Caco-2 (cell line): ENCODE results near the gene EIF1AX. TPM values are rescaled to one million over a fixed set of nuclear protein-coding genes. Genes with fewer than 3 reads are reported as not detected.

Experiments
- BruUV-seq: library from RNA; stranded (reverse); fragments of 400-500 nt; replicated peaks from 2 replicates; lab custom pipeline; 2021; lab: Mats Ljungman, UMichigan
- CTCF ChIA-PET: fragments of 300-600 bp; sonication (Branson Sonifier 250); formaldehyde crosslinking; loops from one replicate; lab custom pipeline; 2022; ENCODE audit warnings: antibody characterized with exemption; lab: Charles Lee
- POLR2A ChIA-PET: fragments of 300-600 bp; sonication (Branson Sonifier 250); formaldehyde crosslinking; loops from one replicate; lab custom pipeline; 2022; ENCODE audit warnings: antibody characterized with exemption; lab: Charles Lee
- DNase-seq, 2 experiments: peaks; one replicate each; pipeline versions ENCODE4 v3.0.0 to v3.0.0-alpha.2; 2020 to 2022
- H3K27me3 ChIP-seq: replicated peaks from 2 replicates; pipeline ENCODE4 v1.6.0; 2011; ENCODE audit warnings: low read length; ENCODE audit not compliant: control insufficient read depth, insufficient read depth
- H3K36me3 ChIP-seq: 2 replicates; pipeline ENCODE4 v1.5.1; 2011; ENCODE audit warnings: low read length; ENCODE audit not compliant: control insufficient read depth, insufficient read depth
- H3K4me1 ChIP-seq: fragments of 250-450 bp; sonication (Bioruptor Pico); 2 replicates; pipeline ENCODE4 v1.5.1; 2020; ENCODE audit warnings: mild to moderate bottlenecking
- H3K4me3 ChIP-seq: 2 replicates; pipeline ENCODE4 v1.5.1; 2011; ENCODE audit warnings: low read depth, mild to moderate bottlenecking, control low read depth, low read length
- H3K9me3 ChIP-seq: fragments of 250-450 bp; sonication (Bioruptor Pico); 2 replicates; pipeline ENCODE4 v1.5.1; 2020; ENCODE audit warnings: mild to moderate bottlenecking, moderate library complexity
- H3K27ac Mint-ChIP-seq: one replicate; pipeline ENCODE4 v1.8.0; 2022; ENCODE audit warnings: mixed read lengths; ENCODE audit not compliant: unreplicated experiment
- H3K27me3 Mint-ChIP-seq: one replicate; pipeline ENCODE4 v1.8.0; 2022; ENCODE audit warnings: mixed read lengths; ENCODE audit not compliant: insufficient read depth, unreplicated experiment
- H3K36me3 Mint-ChIP-seq: one replicate; pipeline ENCODE4 v1.8.0; 2022; ENCODE audit warnings: mild to moderate bottlenecking, mixed read lengths; ENCODE audit not compliant: insufficient read depth, unreplicated experiment
- H3K4me1 Mint-ChIP-seq: one replicate; pipeline ENCODE4 v1.8.0; 2022; ENCODE audit warnings: low read depth, mixed read lengths; ENCODE audit not compliant: unreplicated experiment
- H3K4me3 Mint-ChIP-seq: one replicate; pipeline ENCODE4 v1.8.0; 2022; ENCODE audit warnings: mild to moderate bottlenecking, moderate library complexity, mixed read lengths; ENCODE audit not compliant: unreplicated experiment
- H3K9me3 Mint-ChIP-seq: one replicate; pipeline ENCODE4 v1.8.0; 2022; ENCODE audit warnings: mixed read lengths; ENCODE audit not compliant: unreplicated experiment
- CTCF ChIP-seq, 2 experiments: fragments of 200-600 bp in 1 of 2; IDR thresholded peaks; 1 replicate in 1 of 2; 2 replicates in 1 of 2; pipeline versions ENCODE4 v1.5.1 to v1.8.0; 2011 to 2022; ENCODE audit warnings: antibody characterized with exemption in 1 of 2, control low read depth in 1 of 2, inconsistent platforms in 1 of 2, low read depth in 1 of 2, low read length in 1 of 2, mild to moderate bottlenecking in 1 of 2, moderate library complexity in 1 of 2; ENCODE audit not compliant: insufficient read depth in 1 of 2, severe bottlenecking in 1 of 2, unreplicated experiment in 1 of 2
- intact Hi-C: fragments of 100-400 bp; cut with micrococcal nuclease; formaldehyde crosslinking; loops from one replicate; pipeline ENCODE4 v1.10.0; 2022; ENCODE audit not compliant: unreplicated experiment
- total RNA-seq: library from RNA; stranded (reverse); gene quantifications from 2 replicates; pipeline ENCODE4 v1.2.3, GENCODE V29; 2022

The EIF1AX gene
- total RNA-seq, 1 experiment from 2014 or later = 144 TPM

DNA sequence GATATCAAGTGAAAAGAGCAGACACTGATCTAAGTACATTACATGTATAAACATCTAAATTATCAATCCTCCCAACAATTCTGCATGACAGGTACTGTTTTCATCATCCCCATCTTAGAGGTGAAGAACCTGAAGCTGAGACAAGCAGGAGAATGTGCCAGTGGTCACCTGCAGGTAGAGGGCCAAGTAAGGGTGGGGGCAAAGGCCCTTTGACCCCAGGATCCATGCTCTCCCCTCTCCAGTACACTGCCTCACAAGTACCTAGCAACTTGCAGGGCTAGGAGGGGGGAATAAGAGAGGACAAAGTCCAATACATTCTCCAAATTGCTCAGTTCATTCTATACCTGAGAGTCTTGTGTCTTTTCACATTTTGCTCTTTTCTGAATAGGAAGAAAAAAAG is 16.7 kb downstream of the EIF1AX start:
- H3K27me3 ChIP-seq = no peaks in the 10 kb centered on the region
- intact Hi-C loops = no loop called here
- BruUV-seq = no TSS peak
- H3K36me3 ChIP-seq = no peaks in the 10 kb centered on the region
- no peaks in the 10 kb centered on the region for H3K9me3 ChIP-seq
- H3K27ac Mint-ChIP-seq = no peak overlapping the region
- H3K27me3 Mint-ChIP-seq = no peaks in the 10 kb centered on the region
- H3K4me1 ChIP-seq = 0 out of 2 replicates have a peak, but pooled peaks cover 7% of the 10 kb centered on the region
- H3K4me3 ChIP-seq = no peak overlapping the region
- no peak for TF ChIP-seq CTCF (IDR thresholded peaks at IDR 0.05; ENCODE audit: insufficient read depth in 1 of 2, low read depth in 1 of 2, low read length in 1 of 2, severe bottlenecking in 1 of 2, unreplicated experiment in 1 of 2)
- peaks cover 20% of the 10 kb centered on the region for H3K36me3 Mint-ChIP-seq
- CTCF ChIA-PET = no interaction called here
- H3K9me3 Mint-ChIP-seq = no peaks in the 10 kb centered on the region
- H3K4me3 Mint-ChIP-seq = no peak overlapping the region
- no peaks in the 10 kb centered on the region for H3K4me1 Mint-ChIP-seq
- POLR2A ChIA-PET = no interaction called here
- no peak for DNase-seq

DNA sequence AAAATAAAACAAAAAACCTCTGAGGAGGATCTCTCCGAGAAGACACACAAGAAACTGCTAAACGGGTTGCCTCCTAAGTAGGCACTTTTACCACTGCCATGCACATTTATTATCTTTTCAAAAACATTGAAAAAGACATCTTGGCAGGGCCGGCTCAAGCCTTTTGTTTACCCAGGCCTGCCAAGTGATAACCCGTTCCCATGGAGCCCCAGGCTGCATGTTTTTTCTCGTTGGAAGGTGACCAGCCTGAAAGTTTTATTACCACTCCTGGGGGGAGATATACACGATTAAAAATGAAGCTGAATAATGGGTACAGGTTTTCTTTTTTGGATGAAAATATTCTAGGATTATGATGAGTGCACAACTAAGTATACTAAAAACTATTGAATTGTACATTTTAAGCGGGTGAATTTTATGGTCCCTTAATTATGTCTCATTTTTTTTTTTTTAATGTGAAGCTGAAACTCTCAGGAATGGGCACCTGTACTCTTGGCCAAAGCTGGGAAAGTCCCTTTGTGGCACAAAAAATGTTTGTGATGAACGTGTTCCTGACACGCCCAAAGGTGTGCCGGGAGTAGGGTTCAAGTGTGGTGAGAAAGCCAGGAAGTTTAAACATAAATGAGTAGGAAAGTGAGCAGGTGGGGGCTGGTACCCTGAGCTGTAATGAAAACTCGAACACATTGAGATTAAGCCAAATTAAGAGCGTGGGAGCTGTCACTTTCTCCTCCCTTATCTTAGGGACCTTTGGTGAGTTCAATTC is 23.4 kb downstream of the EIF1AX start:
- Mint-ChIP-seq H3K4me1 (peaks cover 16% of the 10 kb centered on the region), H3K9me3 (no peaks in the 10 kb centered on the region), H3K36me3 (no peaks in the 10 kb centered on the region), H3K27me3 (no peaks in the 10 kb centered on the region), H3K27ac (no peak overlapping the region), H3K4me3 (no peak overlapping the region)
- intact Hi-C loops = no loop called here
- POLR2A ChIA-PET = no interaction called here
- H3K9me3 ChIP-seq = no peaks in the 10 kb centered on the region
- no peaks in the 10 kb centered on the region for H3K4me1 ChIP-seq
- H3K4me3 ChIP-seq = no peak overlapping the region
- no peak for TF ChIP-seq CTCF (IDR thresholded peaks at IDR 0.05; ENCODE audit: insufficient read depth in 1 of 2, low read depth in 1 of 2, low read length in 1 of 2, severe bottlenecking in 1 of 2, unreplicated experiment in 1 of 2)
- H3K27me3 ChIP-seq = no peaks in the 10 kb centered on the region
- no peak for DNase-seq
- CTCF ChIA-PET = interaction anchor here (0.7 kb wide), 1 partner anchor 1291 kb away, joined by 3 read pairs; no protein-coding TSS in a partner anchor
- no peaks in the 10 kb centered on the region for H3K36me3 ChIP-seq
- BruUV-seq = no TSS peak

DNA sequence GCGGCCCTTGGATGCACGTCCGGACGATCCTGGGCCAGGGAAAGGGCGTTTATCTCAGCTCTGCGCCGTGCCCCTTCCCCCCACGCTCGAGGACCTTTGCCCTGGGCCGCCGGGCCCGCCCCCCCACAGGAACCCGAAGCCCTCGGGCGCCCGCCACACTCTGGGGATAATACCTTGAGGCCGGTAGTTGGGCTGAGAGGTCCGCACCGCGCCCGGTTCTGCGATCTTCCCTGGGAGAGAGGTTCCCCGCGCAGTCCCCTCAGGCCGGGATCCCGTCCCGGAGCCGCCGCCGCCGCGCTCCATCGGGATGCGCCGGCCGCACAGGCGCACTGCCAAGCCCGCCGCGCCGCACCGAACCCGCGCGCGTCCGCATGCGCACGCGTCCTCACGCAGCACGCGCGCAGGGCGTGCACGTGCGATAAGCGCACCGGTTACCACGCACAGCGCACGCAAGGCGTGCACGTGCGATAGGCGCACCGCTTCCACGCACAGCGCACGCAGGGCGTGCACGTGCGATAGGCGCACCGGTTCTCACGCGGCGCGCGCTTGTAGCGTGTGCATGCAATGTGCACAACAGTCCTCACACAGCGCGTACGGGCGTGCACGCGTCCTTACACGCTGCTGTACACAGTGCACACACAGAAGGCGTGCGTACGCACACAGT is 24.9 kb downstream of the EIF1AX start, which contains the start of gene MAP7D2:
MAP7D2 (minus strand) TSS at position 331 of the 664 bp plus-strand sequence; CDS start at position 303, 28 bp downstream.
- no peaks in the 10 kb centered on the region for H3K27me3 Mint-ChIP-seq
- Histone ChIP-seq H3K27me3 (no peaks in the 10 kb centered on the region), H3K36me3 (no peaks in the 10 kb centered on the region), H3K9me3 (no peaks in the 10 kb centered on the region), H3K4me1 (no peaks in the 10 kb centered on the region), H3K4me3 (peak within 1 kb of the TSS; percentile 66)
- peak; percentile 44 to 60 for DNase-seq
- H3K36me3 Mint-ChIP-seq = no peaks in the 10 kb centered on the region
- no peak for TF ChIP-seq CTCF (IDR thresholded peaks at IDR 0.05; ENCODE audit: insufficient read depth in 1 of 2, low read depth in 1 of 2, low read length in 1 of 2, severe bottlenecking in 1 of 2, unreplicated experiment in 1 of 2)
- POLR2A ChIA-PET = no interaction called here
- peak within 1 kb of the TSS; percentile 85 for H3K4me3 Mint-ChIP-seq
- CTCF ChIA-PET = interaction anchor here (0.5 kb wide), 1 partner anchor 18 kb away, joined by 5 read pairs; no protein-coding TSS in a partner anchor
- intact Hi-C loops = no loop called here
- H3K4me1 Mint-ChIP-seq = peaks cover 16% of the 10 kb centered on the region
- H3K9me3 Mint-ChIP-seq = no peaks in the 10 kb centered on the region
- no TSS peak for BruUV-seq
- peak within 1 kb of the TSS; percentile 76 for H3K27ac Mint-ChIP-seq
